ENCODE measurements around the gene LAMTOR1. TPM values are rescaled to one million over a fixed set of nuclear protein-coding genes. Genes with fewer than 3 reads are reported as not detected.

The LAMTOR1 gene
- total RNA-seq, 4 donors from 2014 or later = 86.6 to 132 (median 88.1) TPM

DNA sequence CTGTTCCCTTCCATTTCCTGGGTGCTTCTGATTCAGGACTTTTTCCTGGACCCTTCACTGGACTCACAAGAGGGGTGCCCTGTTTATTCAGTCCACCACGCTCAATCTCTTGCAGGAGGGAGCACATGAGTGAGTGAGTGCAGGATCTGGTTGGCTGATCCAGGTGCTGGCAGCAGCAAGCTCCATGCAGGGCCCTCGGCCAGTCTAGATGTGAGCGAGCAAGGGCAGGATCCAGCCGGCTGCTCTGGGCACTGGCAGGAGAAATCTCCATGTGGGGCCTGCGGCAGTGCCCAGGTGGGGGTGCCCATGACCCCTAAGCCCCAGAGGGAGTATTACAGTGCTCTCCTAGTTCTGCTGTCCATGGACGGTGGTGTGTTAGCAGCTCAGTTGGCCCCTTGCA lies 20.9 kb upstream of the LAMTOR1 start:
- Histone ChIP-seq H3K4me1 (no peaks in the 10 kb centered on the region), H3K27ac (no peak overlapping the region), H3K4me3 (no peak overlapping the region), H3K9me3 (no peaks in the 10 kb centered on the region), H3K27me3 (no peaks in the 10 kb centered on the region), H3K36me3 (no peaks in the 10 kb centered on the region)
- no peak for DNase-seq
- TF ChIP-seq POLR2A (IDR thresholded peaks at IDR 0.05) = no peak
- TF ChIP-seq, protein P1, sequence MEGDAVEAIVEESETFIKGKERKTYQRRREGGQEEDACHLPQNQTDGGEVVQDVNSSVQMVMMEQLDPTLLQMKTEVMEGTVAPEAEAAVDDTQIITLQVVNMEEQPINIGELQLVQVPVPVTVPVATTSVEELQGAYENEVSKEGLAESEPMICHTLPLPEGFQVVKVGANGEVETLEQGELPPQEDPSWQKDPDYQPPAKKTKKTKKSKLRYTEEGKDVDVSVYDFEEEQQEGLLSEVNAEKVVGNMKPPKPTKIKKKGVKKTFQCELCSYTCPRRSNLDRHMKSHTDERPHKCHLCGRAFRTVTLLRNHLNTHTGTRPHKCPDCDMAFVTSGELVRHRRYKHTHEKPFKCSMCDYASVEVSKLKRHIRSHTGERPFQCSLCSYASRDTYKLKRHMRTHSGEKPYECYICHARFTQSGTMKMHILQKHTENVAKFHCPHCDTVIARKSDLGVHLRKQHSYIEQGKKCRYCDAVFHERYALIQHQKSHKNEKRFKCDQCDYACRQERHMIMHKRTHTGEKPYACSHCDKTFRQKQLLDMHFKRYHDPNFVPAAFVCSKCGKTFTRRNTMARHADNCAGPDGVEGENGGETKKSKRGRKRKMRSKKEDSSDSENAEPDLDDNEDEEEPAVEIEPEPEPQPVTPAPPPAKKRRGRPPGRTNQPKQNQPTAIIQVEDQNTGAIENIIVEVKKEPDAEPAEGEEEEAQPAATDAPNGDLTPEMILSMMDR (IDR thresholded peaks at IDR 0.05) = no peak

DNA sequence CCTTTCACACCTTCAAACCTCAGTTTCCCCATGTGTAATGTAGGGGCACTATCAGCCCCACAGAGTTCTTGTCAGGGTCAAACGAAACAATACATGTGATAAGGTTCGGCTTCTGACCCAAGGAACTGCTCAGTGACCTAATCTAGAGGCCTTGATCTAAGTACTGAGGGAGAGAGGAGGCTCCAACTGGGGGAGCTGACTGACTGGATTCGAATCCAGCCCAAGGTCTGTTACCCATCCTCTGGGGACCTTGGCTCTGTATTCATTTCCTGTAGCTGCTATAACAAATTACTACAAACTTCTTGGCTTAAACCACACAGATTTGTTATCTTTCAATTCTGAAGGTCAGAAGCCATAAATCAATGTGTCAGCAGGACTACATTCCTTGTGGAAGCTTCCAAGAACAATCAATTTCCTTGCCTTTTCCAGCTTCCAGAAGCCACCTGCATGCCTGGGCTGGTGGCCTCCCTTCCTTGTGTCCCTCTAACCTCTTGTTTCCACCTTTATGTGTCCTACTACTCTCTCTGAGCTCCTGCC lies 20.1 kb upstream of the LAMTOR1 start:
- TF ChIP-seq POLR2A (IDR thresholded peaks at IDR 0.05) = no peak
- TF ChIP-seq, protein P1 (IDR thresholded peaks at IDR 0.05) = no peak
- Histone ChIP-seq H3K27ac (no peak overlapping the region), H3K4me1 (no peaks in the 10 kb centered on the region), H3K27me3 (no peaks in the 10 kb centered on the region), H3K4me3 (no peak overlapping the region), H3K36me3 (no peaks in the 10 kb centered on the region), H3K9me3 (no peaks in the 10 kb centered on the region)
- no peak for DNase-seq

GRCh38 chr11:72122607-72123006 lies 19.5 kb upstream of the LAMTOR1 start:
- no peaks in the 10 kb centered on the region for H3K9me3 ChIP-seq
- no peak overlapping the region for H3K27ac ChIP-seq
- H3K4me1 ChIP-seq = no peaks in the 10 kb centered on the region
- no peak for TF ChIP-seq POLR2A (IDR thresholded peaks at IDR 0.05)
- TF ChIP-seq, protein P1 (IDR thresholded peaks at IDR 0.05) = no peak
- DNase-seq = no peak
- no peaks in the 10 kb centered on the region for H3K36me3 ChIP-seq
- no peaks in the 10 kb centered on the region for H3K27me3 ChIP-seq
- H3K4me3 ChIP-seq = no peak overlapping the region

DNA sequence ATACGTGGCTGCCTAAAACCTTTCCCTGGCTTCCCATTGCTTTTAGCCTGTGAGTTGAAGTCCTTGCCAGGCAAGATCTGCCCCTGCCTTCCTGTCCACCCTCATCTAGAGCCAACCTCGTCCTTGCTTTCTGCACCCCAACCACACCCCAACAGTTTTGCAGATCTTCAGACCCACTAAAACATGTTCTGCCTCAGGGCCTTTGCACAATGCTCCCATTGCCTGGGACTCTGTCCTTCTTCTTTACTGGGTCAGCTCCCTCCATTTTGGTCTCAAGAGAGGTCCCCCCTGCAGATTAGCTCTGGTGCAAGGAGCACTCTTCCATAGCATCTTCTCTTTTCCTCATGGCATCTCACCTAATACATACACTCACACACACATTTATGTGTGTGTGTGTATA lies 17.8 kb upstream of the LAMTOR1 start:
- Histone ChIP-seq H3K27me3 (no peaks in the 10 kb centered on the region), H3K9me3 (no peaks in the 10 kb centered on the region), H3K36me3 (no peaks in the 10 kb centered on the region), H3K4me3 (no peak overlapping the region), H3K27ac (no peak overlapping the region), H3K4me1 (no peaks in the 10 kb centered on the region)
- no peak for TF ChIP-seq POLR2A (IDR thresholded peaks at IDR 0.05)
- TF ChIP-seq, protein P1 (IDR thresholded peaks at IDR 0.05) = no peak
- DNase-seq = no peak

GRCh38 chr11:72119198-72119597 lies 16.1 kb upstream of the LAMTOR1 start:
- no peak overlapping the region for H3K4me3 ChIP-seq
- no peak overlapping the region for H3K27ac ChIP-seq
- H3K4me1 ChIP-seq = no peaks in the 10 kb centered on the region
- DNase-seq = no peak
- H3K27me3 ChIP-seq = no peaks in the 10 kb centered on the region
- H3K36me3 ChIP-seq = no peaks in the 10 kb centered on the region
- no peak for TF ChIP-seq POLR2A (IDR thresholded peaks at IDR 0.05)
- TF ChIP-seq, protein P1 (IDR thresholded peaks at IDR 0.05) = no peak
- no peaks in the 10 kb centered on the region for H3K9me3 ChIP-seq

All from Peyer's patch (tissue), 4 donors.